Calu3 (cell line): ENCODE measurements around the gene KRT28. TPM values are rescaled to one million over a fixed set of nuclear protein-coding genes. Genes with fewer than 3 reads are reported as not detected.

Source experiments
- BruUV-seq: library from RNA; stranded (reverse); fragments of 400-500 nt; replicated peaks from 2 replicates; lab custom pipeline; 2021; lab: Mats Ljungman, UMichigan
- CTCF ChIA-PET: fragments of 300-600 bp; sonication (Branson Sonifier 250); formaldehyde crosslinking; loops from one replicate; lab custom pipeline; 2022; ENCODE audit warnings: antibody characterized with exemption; lab: Charles Lee
- DNase-seq: peaks from one replicate; pipeline ENCODE4 v3.0.0; 2022
- H3K27ac Mint-ChIP-seq: one replicate; pipeline ENCODE4 v1.8.0; 2022; ENCODE audit warnings: mixed read lengths; ENCODE audit not compliant: unreplicated experiment
- H3K27me3 Mint-ChIP-seq: one replicate; pipeline ENCODE4 v1.8.0; 2022; ENCODE audit warnings: mixed read lengths; ENCODE audit not compliant: unreplicated experiment
- H3K36me3 Mint-ChIP-seq: one replicate; pipeline ENCODE4 v1.8.0; 2022; ENCODE audit warnings: mild to moderate bottlenecking, moderate library complexity, mixed read lengths; ENCODE audit not compliant: insufficient read depth, unreplicated experiment
- H3K4me1 Mint-ChIP-seq: one replicate; pipeline ENCODE4 v1.8.0; 2022; ENCODE audit warnings: mild to moderate bottlenecking, low read depth, mixed read lengths; ENCODE audit not compliant: unreplicated experiment
- H3K4me3 Mint-ChIP-seq: one replicate; pipeline ENCODE4 v1.8.0; 2022; ENCODE audit warnings: mild to moderate bottlenecking, low read depth, moderate library complexity, mixed read lengths; ENCODE audit not compliant: unreplicated experiment
- H3K9me3 Mint-ChIP-seq: one replicate; pipeline ENCODE4 v1.8.0; 2022; ENCODE audit warnings: low read depth, mixed read lengths; ENCODE audit not compliant: unreplicated experiment
- intact Hi-C: fragments of 100-400 bp; cut with micrococcal nuclease; formaldehyde crosslinking; loops from one replicate; pipeline ENCODE4 v1.10.0; 2022; ENCODE audit not compliant: unreplicated experiment
- total RNA-seq: library from RNA; stranded (reverse); gene quantifications from 2 replicates; pipeline ENCODE4 v1.2.3, GENCODE V29; 2022
- TF ChIP-seq, protein P1 (sequence below): fragments of 200-600 bp; IDR thresholded peaks from one replicate; pipeline ENCODE4 v1.8.0; 2022; ENCODE audit warnings: antibody characterized with exemption; ENCODE audit not compliant: unreplicated experiment

KRT28 gene
- total RNA-seq, 1 experiment from 2014 or later: not detected

DNA sequence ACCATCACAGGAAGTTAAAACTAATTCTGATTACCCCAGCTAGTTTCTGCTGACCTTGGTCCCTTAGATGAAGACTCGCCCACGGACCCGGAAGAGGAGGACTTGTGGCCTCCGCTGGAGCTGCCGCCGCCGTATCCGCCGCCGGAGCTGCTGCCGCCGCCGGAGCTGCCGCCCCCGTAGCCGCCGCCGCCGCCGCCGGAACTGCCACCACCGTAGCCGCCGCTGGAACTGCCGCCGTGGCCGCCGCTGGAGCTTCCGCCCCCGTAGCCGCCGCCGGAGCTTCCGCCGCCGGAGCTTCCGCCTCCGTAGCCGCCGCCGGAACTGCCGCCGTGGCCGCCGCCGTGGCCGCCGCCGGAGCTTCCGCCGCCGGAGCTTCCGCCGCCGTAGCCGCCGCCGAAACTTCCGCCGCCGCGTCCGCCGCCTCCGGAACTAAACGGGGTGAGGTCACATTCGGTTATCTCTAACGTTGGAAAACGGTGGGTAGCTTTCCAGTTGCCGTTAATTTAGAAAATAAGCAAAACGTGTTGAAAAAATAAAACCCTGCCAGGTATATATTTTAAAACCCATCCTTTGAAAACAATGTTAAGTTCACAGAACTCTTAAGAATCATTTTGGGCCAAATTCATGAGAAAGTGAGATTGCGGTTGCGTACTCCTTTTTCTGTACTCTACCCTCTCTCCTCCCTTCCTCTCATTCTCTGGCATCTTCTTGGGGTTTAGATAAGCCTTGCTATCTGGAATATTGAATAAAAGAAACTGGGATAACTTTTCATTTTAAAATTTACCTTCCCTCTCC lies 19.2 kb upstream of the KRT28 start:
- intact Hi-C loops: loop anchor here (1.0 to 2.0 kb wide), 4 partner anchors 9 to 926 kb away; no protein-coding TSS in a partner anchor
- peak overlapping the region; percentile 92 for H3K27ac Mint-ChIP-seq
- no peaks in the 10 kb centered on the region for H3K27me3 Mint-ChIP-seq
- H3K4me1 Mint-ChIP-seq: peaks cover 31% of the 10 kb centered on the region
- CTCF ChIA-PET: interaction anchor here (0.5 to 2.9 kb wide), 52 partner anchors 10 to 1197 kb away, joined by 3 to 31 read pairs (median 4); partner anchors contain the start of genes MIEN1, PSMD3 and TOP2A
- TF ChIP-seq, protein P1, sequence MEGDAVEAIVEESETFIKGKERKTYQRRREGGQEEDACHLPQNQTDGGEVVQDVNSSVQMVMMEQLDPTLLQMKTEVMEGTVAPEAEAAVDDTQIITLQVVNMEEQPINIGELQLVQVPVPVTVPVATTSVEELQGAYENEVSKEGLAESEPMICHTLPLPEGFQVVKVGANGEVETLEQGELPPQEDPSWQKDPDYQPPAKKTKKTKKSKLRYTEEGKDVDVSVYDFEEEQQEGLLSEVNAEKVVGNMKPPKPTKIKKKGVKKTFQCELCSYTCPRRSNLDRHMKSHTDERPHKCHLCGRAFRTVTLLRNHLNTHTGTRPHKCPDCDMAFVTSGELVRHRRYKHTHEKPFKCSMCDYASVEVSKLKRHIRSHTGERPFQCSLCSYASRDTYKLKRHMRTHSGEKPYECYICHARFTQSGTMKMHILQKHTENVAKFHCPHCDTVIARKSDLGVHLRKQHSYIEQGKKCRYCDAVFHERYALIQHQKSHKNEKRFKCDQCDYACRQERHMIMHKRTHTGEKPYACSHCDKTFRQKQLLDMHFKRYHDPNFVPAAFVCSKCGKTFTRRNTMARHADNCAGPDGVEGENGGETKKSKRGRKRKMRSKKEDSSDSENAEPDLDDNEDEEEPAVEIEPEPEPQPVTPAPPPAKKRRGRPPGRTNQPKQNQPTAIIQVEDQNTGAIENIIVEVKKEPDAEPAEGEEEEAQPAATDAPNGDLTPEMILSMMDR: no peak
- peak; percentile 100 for DNase-seq
- BruUV-seq: no TSS peak
- no peaks in the 10 kb centered on the region for H3K9me3 Mint-ChIP-seq
- peaks cover 38% of the 10 kb centered on the region for H3K36me3 Mint-ChIP-seq
- peak overlapping the region; percentile 80 for H3K4me3 Mint-ChIP-seq

DNA sequence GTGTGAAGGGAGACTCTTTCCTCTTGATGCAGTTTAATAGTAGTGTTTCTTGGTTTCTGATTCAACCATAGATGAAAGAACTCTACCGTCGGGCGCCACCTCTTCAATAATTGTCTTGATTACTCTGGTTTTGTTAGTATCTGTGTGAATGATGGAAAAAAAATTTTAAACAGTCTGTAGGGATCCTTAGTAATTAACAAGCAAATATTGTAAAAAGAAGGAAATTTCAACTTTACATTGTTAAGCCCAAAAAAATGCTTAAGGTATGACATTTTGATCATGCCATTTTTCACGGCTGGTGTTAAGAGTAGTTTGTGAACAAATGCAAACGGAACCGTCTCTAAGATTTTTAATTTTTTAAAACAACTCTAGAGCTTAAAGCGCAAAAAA lies 18.6 kb upstream of the KRT28 start:
- BruUV-seq: TSS peak; percentile 98
- intact Hi-C loops: loop anchor here (1.0 to 2.0 kb wide), 3 partner anchors 32 to 926 kb away; no protein-coding TSS in a partner anchor
- peak overlapping the region; percentile 92 for H3K27ac Mint-ChIP-seq
- DNase-seq: no peak
- H3K4me1 Mint-ChIP-seq: peaks cover 31% of the 10 kb centered on the region
- H3K4me3 Mint-ChIP-seq: peak overlapping the region; percentile 80
- H3K27me3 Mint-ChIP-seq: no peaks in the 10 kb centered on the region
- H3K36me3 Mint-ChIP-seq: peaks cover 38% of the 10 kb centered on the region
- TF ChIP-seq, protein P1: no peak
- no peaks in the 10 kb centered on the region for H3K9me3 Mint-ChIP-seq
- CTCF ChIA-PET: interaction anchor here (0.5 to 2.9 kb wide), 47 partner anchors 9 to 1196 kb away, joined by 3 to 31 read pairs (median 4); partner anchors contain the start of genes MIEN1, PSMD3 and TOP2A

DNA sequence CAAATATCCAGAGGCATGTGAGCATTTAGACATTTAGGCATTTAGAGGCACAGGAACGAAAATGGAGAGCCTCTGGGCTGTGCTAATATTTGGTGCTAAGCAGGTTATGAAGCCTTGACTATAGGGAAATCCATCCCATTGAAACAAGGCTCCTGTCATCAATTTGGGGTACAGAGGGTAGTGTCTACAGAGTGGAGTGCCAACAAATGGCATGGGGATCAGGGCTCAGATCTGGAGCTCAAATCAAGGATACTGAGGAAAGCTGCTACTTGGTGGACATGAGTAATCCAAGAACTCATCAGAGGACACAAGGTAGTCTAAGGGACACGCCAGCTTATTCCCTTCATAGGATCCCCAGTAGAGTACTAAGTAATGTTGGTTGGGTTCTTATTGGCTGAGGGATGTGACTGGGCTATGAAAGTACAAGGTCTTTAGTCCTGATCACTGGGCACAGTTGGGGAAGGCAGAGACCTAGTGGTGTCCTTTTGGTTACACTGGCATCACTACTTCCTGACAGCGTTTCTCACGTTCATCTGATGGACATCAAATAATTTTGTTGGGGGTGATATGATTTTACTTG lies 17.4 kb upstream of the KRT28 start:
- peaks cover 8% of the 10 kb centered on the region for H3K27me3 Mint-ChIP-seq
- CTCF ChIA-PET: interaction anchor here (0.7 to 2.9 kb wide), 6 partner anchors 29 to 1198 kb away, joined by 3 to 31 read pairs (median 8); no protein-coding TSS in a partner anchor

DNA sequence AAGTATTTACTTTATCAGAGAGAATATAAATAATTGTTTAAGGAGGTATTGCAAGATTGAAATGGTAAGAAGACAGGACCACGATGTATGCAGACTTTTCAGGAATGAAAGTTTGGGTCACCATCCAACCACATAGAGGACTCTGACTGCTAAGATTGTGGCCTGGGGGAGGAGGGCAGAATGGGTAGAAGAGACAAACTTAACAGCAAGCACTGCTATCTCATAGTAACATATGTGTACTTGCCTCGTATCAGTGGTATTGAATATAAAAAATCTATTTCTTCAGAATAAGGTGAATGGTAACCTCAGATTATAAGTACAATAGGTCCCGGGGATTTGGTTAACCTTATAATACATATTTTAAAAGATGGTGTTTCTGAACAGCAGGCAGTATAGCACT lies 16.8 kb upstream of the KRT28 start:
- TF ChIP-seq, protein P1: no peak
- Mint-ChIP-seq H3K4me3 (no peak overlapping the region), H3K27ac (no peak overlapping the region), H3K36me3 (peaks cover 38% of the 10 kb centered on the region), H3K27me3 (peaks cover 14% of the 10 kb centered on the region), H3K4me1 (peaks cover 32% of the 10 kb centered on the region), H3K9me3 (no peaks in the 10 kb centered on the region)
- no TSS peak for BruUV-seq
- CTCF ChIA-PET: interaction anchor here (0.7 to 2.2 kb wide), 4 partner anchors 43 to 1198 kb away, joined by 3 to 28 read pairs (median 4); no protein-coding TSS in a partner anchor
- DNase-seq: no peak
- intact Hi-C loops: no loop called here

More for the DNA sequence above, 17.4 kb upstream of the KRT28 start:
- no TSS peak for BruUV-seq
- Mint-ChIP-seq H3K36me3 (peaks cover 38% of the 10 kb centered on the region), H3K27ac (peak overlapping the region; percentile 92), H3K4me1 (peaks cover 31% of the 10 kb centered on the region), H3K4me3 (peak overlapping the region; percentile 80), H3K9me3 (no peaks in the 10 kb centered on the region)
- intact Hi-C loops: no loop called here
- TF ChIP-seq, protein P1: no peak
- no peak for DNase-seq
